NCI-H146 treated with DMSO at 0.1 percent for 48 hours (cell line): ENCODE measurements around the gene SYT5.
"Not testable (repeated sequence)": the region's sequence is repeated elsewhere in the genome, so short reads cannot be mapped to it uniquely, and the experiment has no call there.

ENCODE experiments used
- DNase-seq: peaks from one replicate; lab custom pipeline; 2025; ENCODE audit not compliant: unreplicated experiment; lab: John Stamatoyannopoulos, UW

Gene SYT5

GRCh38 chr19:55208880-55209692, 29.0 kb upstream of the SYT5 start, which contains the start of gene PTPRH:
Gene PTPRH, minus strand, starts transcription at chr19:55209501. Its CDS starts 68 bp downstream, at chr19:55209433.
- no peak for DNase-seq

DNA sequence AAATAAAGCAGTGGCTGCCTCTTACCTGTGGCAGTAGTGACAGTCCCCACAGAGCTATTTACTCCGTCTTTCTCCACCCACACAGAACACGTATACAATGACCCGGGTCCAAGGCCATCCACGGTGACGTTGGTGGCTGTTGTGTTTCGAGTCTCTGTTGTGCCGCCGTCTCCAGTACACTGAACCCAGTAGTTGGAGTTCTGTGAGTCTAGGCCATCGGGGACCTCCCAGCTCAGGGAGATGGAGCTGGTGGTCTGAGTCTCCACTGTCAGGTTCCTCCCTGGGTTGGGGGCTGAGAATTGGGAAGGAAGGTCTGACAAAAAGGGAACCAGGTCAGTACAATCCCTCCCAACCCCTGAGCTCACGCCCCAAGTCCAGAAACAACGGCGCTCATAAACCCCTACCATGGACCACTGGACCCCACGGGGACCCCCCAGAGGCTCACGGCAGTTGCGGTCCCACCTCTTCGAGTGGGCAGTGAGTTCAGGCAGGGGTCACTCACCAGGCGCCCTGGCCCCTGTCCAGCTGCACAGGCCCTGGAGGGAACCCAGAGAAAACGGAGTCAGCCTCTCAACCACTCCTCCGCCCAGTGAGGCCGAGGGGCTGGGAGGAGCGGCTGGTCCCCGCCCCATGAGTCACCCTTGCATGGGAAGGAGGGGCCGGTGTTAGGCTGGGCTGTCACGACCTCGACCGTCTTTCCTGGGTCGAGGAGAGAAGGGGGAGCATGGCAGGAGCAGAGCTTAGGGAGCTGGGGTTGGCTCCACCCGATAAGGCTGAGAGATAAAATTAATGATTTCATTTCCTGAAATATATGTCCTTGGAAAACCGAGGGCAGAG, 26.8 kb upstream of the SYT5 start:
- peak; percentile 29 for DNase-seq

DNA sequence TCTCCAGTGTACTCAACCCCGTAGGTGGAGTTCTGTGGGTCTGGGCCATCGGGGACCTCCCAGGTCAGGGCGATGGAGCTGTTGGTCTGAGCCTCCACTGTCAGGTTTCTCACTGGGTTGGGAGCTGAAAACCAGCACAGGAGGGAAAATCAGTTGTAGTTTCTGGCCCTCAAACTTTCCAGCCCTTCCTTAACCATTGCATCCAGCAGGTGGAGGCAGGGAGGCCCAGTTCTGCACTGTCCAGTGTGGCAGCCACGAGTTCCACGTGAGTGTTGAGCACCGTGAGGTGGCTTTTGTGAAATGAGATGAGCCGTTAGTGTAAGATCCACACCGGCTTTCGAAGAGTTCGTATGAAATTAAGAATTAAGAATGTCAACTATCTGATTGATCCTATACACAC, 22.1 kb upstream of the SYT5 start:
- not testable (repeated sequence) for DNase-seq

- no peak for DNase-seq
Observed at GRCh38 chr19:55199620-55200204, 19.6 kb upstream of the SYT5 start.

- no peak for DNase-seq
Observed at GRCh38 chr19:55198651-55199050, 18.6 kb upstream of the SYT5 start.

GRCh38 chr19:55197528-55197927, 17.4 kb upstream of the SYT5 start:
- DNase-seq, result no peak

- DNase-seq, result no peak
Observed at GRCh38 chr19:55196803-55197202, 16.7 kb upstream of the SYT5 start.

DNA sequence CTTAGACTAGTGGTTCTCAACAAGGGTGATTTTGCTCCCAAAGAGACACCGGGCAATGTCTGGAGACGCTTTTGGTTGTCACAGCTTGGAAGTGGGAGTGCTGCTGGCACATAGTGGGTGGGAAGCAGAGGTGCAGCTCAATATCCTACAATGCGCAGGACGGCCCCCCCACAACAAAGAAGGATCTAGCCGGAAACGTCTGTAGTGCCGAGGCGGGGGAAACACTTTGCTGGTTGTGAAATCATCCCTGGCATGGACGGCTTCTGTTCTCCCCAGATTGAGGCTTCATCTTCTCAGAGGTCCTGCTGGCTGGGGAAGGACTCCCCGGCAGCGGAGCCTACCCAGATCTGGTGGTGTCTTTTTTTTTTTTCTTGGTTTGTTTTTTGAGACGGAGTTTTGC, 13.4 kb upstream of the SYT5 start:
- no peak for DNase-seq

DNA sequence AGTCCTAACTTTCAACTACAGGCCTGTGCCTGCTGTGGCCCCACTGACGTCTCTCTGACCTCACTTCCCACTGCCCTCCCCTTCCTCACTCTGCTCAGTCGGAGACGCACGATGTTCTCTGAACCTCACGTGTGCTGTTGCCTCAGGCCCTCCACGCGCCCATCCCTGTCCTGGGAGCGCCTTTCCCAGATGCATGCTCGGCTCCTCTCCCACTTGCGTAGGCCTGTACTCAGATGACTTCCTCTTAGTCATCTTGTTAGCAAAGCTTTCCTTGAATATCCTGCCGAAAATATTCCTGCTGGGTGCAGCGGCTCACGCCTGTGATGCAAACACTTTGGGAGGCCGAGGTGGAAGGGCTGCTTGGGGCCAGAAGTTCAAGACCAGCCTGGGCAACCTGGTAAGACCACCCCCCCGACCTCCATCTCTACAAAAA, 9.3 kb upstream of the SYT5 start:
- DNase-seq, result no peak

DNA sequence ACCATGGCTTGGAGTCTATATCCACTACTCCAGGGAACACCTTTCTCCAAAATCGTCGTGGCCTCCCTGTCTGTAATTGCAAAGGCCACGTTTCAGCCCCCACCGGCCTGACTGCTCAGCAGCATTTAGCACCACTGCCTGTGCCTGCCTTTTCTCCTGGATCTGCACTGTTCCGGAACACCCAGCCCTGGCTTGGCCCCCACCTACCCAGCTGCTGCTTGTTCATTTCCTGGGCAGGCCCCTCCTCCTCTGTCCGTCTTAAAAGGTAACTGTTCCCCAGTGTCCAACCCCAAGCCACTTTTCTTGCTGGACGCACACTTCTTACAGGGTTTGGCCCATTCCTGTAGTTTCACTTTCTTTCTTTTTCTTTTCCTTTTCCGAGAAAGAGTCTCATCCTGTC, 8.5 kb upstream of the SYT5 start:
- no peak for DNase-seq

- no peak for DNase-seq
Observed at GRCh38 chr19:55186080-55186479, 6.0 kb upstream of the SYT5 start.

- no peak for DNase-seq
Observed at GRCh38 chr19:55181740-55182139, 1.7 kb upstream of the SYT5 start.

DNA sequence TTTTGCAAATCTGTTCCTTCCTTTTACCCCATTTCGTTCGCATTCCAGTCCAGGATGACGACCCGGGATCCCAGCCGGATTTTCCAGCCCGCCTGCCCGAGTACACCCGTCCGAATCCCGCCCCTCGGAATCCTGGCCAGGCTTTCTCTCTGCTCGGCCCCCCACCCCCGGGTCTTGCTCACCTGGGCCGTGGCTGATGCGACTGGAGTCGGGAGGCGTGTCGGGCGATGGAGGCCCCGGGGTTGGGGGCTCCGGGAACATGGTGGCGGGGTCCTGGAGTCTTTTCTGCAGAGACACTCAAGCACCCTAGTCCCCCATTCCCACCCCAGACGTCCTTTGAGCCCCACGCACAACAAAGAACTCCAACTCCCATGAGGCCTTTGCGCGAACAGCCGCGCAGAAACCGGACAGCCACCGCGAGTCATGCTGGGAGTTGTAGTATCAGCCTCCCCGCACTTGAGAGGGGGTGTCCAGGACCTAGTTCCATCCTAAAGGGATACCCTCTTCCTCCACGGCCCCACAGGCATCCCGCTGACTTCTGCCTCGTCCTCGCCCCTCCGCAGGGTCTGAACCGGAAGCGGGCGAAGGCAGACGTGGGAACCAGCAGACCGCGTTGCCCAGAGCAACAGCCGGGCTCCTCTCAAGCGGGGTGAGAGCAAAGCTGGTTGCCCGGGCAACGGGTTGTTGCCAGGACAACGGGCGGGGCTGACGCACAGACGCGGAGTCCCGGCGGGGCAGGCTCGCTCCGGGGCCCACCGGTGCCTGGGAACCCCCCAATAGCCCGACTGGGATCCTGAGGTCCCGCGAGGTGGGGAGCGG, 1.1 kb downstream of the SYT5 start:
- peak; percentile 79 for DNase-seq

GRCh38 chr19:55176076-55176475, 4.0 kb downstream of the SYT5 start:
- no peak for DNase-seq

- DNase-seq, result peak; percentile 31
Observed at GRCh38 chr19:55175117-55175867, 4.8 kb downstream of the SYT5 start.

DNA sequence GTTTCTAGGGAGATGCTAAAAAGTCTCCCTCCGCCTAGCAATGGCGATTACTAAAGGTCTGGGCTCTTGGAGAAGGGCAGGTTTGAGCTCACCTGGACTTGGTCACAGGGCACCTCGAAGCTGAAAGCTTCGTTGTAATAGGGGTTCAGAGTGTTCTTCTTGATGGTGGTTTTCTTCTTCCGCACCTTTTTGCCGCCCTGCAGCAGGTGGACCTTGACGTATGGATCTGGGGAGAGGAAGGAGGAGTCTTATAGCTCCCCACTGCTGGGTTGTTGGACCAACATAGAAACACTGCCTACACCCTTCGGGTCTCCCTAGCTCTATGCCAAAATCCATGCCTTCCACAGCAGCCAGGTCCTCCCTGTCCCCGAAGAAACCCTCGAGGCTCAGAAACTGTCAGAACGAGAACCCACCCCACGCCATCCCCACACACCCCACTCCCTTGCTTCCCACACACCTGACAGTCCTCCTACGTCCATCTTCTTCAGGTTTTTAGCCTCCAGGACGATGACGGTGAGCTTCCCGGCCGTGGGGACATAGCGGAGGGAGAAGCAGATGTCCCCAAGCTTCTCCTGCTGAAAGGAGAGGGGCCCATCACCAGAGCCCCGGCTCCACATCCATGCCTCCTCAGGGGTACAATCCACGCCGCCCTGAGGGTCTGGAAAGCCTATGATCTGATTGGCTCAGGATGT, 5.5 kb downstream of the SYT5 start:
- no peak for DNase-seq

GRCh38 chr19:55173714-55174409, 6.2 kb downstream of the SYT5 start:
- DNase-seq, result peak; percentile 73

- DNase-seq, result no peak
Observed at GRCh38 chr19:55173186-55173713, 6.8 kb downstream of the SYT5 start.

DNA sequence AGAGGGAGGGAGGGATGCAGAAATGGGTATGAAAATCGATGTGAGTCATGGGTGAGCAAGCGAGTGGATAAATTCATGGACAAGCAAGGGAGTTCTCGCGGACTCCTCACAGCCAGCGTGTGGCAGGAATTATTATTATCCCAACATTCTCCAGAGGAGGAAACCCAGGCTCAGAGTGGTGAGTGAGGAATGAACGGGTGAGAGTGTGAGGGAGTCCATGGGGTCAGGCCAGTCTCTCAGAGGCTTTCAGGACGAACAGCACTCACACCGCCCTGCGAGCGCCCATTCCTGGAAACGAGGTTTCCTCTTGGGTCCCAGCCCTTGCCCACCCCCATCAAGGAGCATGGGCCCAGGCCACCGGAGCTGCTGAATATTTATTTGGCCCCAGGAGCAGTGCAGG, 7.3 kb downstream of the SYT5 start:
- DNase-seq, result no peak
